H1 (cell line): ENCODE results near the gene SLC23A3. TPM values are rescaled to one million over a fixed set of nuclear protein-coding genes. Genes with fewer than 3 reads are reported as not detected.

Experiments used
- CTCF ChIA-PET: fragments of 300-600 bp; sonication (Branson Sonifier 250); formaldehyde crosslinking; loops from one replicate; lab custom pipeline; 2021; ENCODE audit not compliant: partially characterized antibody; lab: Charles Lee
- POLR2A ChIA-PET: fragments of 300-600 bp; sonication (Branson Sonifier 250); formaldehyde crosslinking; loops from one replicate; lab custom pipeline; 2021; ENCODE audit warnings: inconsistent platforms; ENCODE audit not compliant: partially characterized antibody; lab: Charles Lee
- DNase-seq, 2 experiments: peaks; one replicate each; pipeline versions ENCODE4 v3.0.0 to v3.0.0-alpha.2; 2010 to 2022; ENCODE audit warnings: low spot score in 2 of 2, low read depth in 1 of 2, mixed read lengths in 1 of 2
- FAIRE-seq: peaks from 2 replicates; lab custom pipeline; 2011; peaks lifted over from hg19 to GRCh38; lab: Jason Lieb, UNC
- H2AFZ ChIP-seq: 2 replicates; pipeline ENCODE4 v1.8.1; 2012; ENCODE audit warnings: low read length, inconsistent platforms
- H2AK5ac ChIP-seq: 2 replicates; pipeline ENCODE4 v1.6.1; 2013; ENCODE audit warnings: low read depth, low read length
- H2BK120ac ChIP-seq: replicated peaks from 2 replicates; pipeline ENCODE3; 2013; ENCODE audit warnings: low read depth, low read length, inconsistent platforms
- H2BK12ac ChIP-seq: 2 replicates; pipeline ENCODE4 v1.6.1; 2013; ENCODE audit warnings: low read depth, low read length
- H2BK15ac ChIP-seq: 2 replicates; pipeline ENCODE4 v1.6.1; 2013; ENCODE audit warnings: low read length
- H2BK20ac ChIP-seq: 2 replicates; pipeline ENCODE4 v1.6.1; 2013; ENCODE audit warnings: low read length
- H2BK5ac ChIP-seq: 2 replicates; pipeline ENCODE4 v1.6.1; 2013; ENCODE audit warnings: low read depth, low read length
- H3K14ac ChIP-seq: 2 replicates; pipeline ENCODE4 v1.6.1; 2013; ENCODE audit warnings: inconsistent platforms; ENCODE audit not compliant: insufficient read length
- H3K18ac ChIP-seq: 2 replicates; pipeline ENCODE4 v1.6.1; 2013; ENCODE audit warnings: low read length; ENCODE audit errors: extremely low read depth
- H3K23ac ChIP-seq: 2 replicates; pipeline ENCODE4 v1.6.1; 2013; ENCODE audit warnings: inconsistent platforms; ENCODE audit not compliant: insufficient read length
- H3K23me2 ChIP-seq: 2 replicates; pipeline ENCODE4 v1.6.1; 2013; ENCODE audit warnings: low read depth, low read length
- H3K27ac ChIP-seq: 2 replicates; pipeline ENCODE4 v1.6.1; 2011; ENCODE audit warnings: low read depth, low read length, inconsistent platforms
- H3K27me3 ChIP-seq, 4 experiments: replicated peaks in 1 of 4; 1 replicate in 1 of 4; 2 replicates in 3 of 4; pipeline versions ENCODE4 v1.6.1 to v1.8.1; 2011 to 2013; ENCODE audit warnings: low read length in 3 of 4, mild to moderate bottlenecking in 3 of 4, inconsistent platforms in 2 of 4, mixed read lengths in 2 of 4, moderate library complexity in 1 of 4; ENCODE audit not compliant: control insufficient read depth in 3 of 4, insufficient read depth in 3 of 4; ENCODE audit errors: extremely low read depth in 1 of 4
- H3K36me3 ChIP-seq, 4 experiments: 2 replicates each; pipeline versions ENCODE4 v1.6.1 to v1.8.1; 2011 to 2013; ENCODE audit warnings: mild to moderate bottlenecking in 4 of 4, low read length in 3 of 4, moderate library complexity in 2 of 4, control low read depth in 1 of 4, inconsistent platforms in 1 of 4; ENCODE audit not compliant: insufficient read depth in 4 of 4, control insufficient read depth in 2 of 4
- H3K4ac ChIP-seq: replicated peaks from 2 replicates; pipeline ENCODE3; 2013; ENCODE audit warnings: low read length, low read depth, mixed read lengths, inconsistent platforms; ENCODE audit not compliant: insufficient read length
- H3K4me1 ChIP-seq, 4 experiments: replicated peaks in 1 of 4; 1 replicate in 1 of 4; 2 replicates in 3 of 4; pipeline versions ENCODE4 v1.6.1 to v1.8.1; 2011 to 2013; ENCODE audit warnings: low read length in 3 of 4, inconsistent platforms in 2 of 4, mixed read lengths in 1 of 4; ENCODE audit not compliant: insufficient read depth in 4 of 4, control insufficient read depth in 3 of 4
- H3K4me2 ChIP-seq, 2 experiments: 2 replicates each; pipeline versions ENCODE4 v1.6.1 to v1.8.1; 2011 to 2013; ENCODE audit warnings: low read depth in 2 of 2, low read length in 2 of 2, control low read depth in 1 of 2, inconsistent platforms in 1 of 2, mild to moderate bottlenecking in 1 of 2; ENCODE audit not compliant: insufficient read depth in 1 of 2
- H3K4me3 ChIP-seq, 4 experiments: fragments of 200-600, 300-600 bp in 1 of 4; sonication (generic), shearing (Covaris generic), sonication (Bioruptor Twin) in 1 of 4; 2 replicates each; pipeline versions ENCODE4 v1.5.1 to v1.8.1; 2011 to 2016; ENCODE audit warnings: low read length in 4 of 4, low read depth in 3 of 4, control low read depth in 2 of 4, inconsistent platforms in 2 of 4, mild to moderate bottlenecking in 2 of 4, mixed read lengths in 1 of 4, moderate library complexity in 1 of 4; ENCODE audit not compliant: insufficient read depth in 2 of 4; ENCODE audit errors: extremely low read depth in 1 of 4
- H3K56ac ChIP-seq: replicated peaks from 2 replicates; pipeline ENCODE3; 2013; ENCODE audit warnings: low read depth, mild to moderate bottlenecking, mixed read lengths, low read length, inconsistent platforms; ENCODE audit not compliant: insufficient read length
- H3K79me1 ChIP-seq: 2 replicates; pipeline ENCODE4 v1.6.1; 2013; ENCODE audit warnings: low read depth, low read length, control low read depth
- H3K79me2 ChIP-seq, 2 experiments: 2 replicates each; pipeline versions ENCODE4 v1.6.1 to v1.8.1; 2012 to 2013; ENCODE audit warnings: low read length in 2 of 2, mild to moderate bottlenecking in 2 of 2, inconsistent platforms in 1 of 2; ENCODE audit not compliant: insufficient read depth in 2 of 2, control insufficient read depth in 1 of 2
- H3K9ac ChIP-seq, 4 experiments: replicated peaks in 1 of 4; 1 replicate in 1 of 4; 2 replicates in 3 of 4; pipeline versions ENCODE4 v1.6.1 to v1.8.1; 2011 to 2013; ENCODE audit warnings: low read depth in 3 of 4, low read length in 3 of 4, control low read depth in 2 of 4, mild to moderate bottlenecking in 2 of 4, moderate library complexity in 2 of 4, inconsistent platforms in 1 of 4; ENCODE audit errors: extremely low read depth in 1 of 4
- H3K9me3 ChIP-seq, 2 experiments: 2 replicates each; pipeline versions ENCODE4 v1.6.1 to v1.8.1; 2012 to 2013; ENCODE audit warnings: mild to moderate bottlenecking in 2 of 2, moderate library complexity in 2 of 2, control low read depth in 1 of 2, inconsistent platforms in 1 of 2, low read depth in 1 of 2, low read length in 1 of 2, mixed read lengths in 1 of 2; ENCODE audit not compliant: insufficient read depth in 2 of 2
- H4K20me1 ChIP-seq, 2 experiments: replicated peaks in 1 of 2; 2 replicates each; pipeline versions ENCODE3 to v1.8.1; 2011 to 2013; ENCODE audit warnings: inconsistent platforms in 2 of 2, low read length in 2 of 2, mild to moderate bottlenecking in 1 of 2; ENCODE audit not compliant: insufficient read depth in 2 of 2, control insufficient read depth in 1 of 2
- H4K5ac ChIP-seq: 2 replicates; pipeline ENCODE4 v1.6.1; 2013; ENCODE audit warnings: low read length, low read depth, mixed read lengths, inconsistent platforms; ENCODE audit not compliant: insufficient read length
- H4K8ac ChIP-seq: 2 replicates; pipeline ENCODE4 v1.8.0; 2013; ENCODE audit warnings: mild to moderate bottlenecking, moderate library complexity, low read length, inconsistent platforms; ENCODE audit not compliant: insufficient read depth; ENCODE audit errors: extremely low read depth
- H4K91ac ChIP-seq: replicated peaks from 2 replicates; pipeline ENCODE3; 2013; ENCODE audit warnings: low read length, mixed read lengths, inconsistent platforms; ENCODE audit not compliant: insufficient read length
- CBX8 ChIP-seq: fragments of 300-800, 300-1000 bp; sonication (generic); IDR thresholded peaks from 2 replicates; pipeline ENCODE4 v1.7.1; 2016; ENCODE audit warnings: low read depth, low read length, borderline replicate concordance
- CHD1 ChIP-seq: IDR thresholded peaks from 2 replicates; pipeline ENCODE4 v1.6.1; 2012; ENCODE audit warnings: low read depth, low read length, improper control_type of control experiment
- FOSL1 ChIP-seq: IDR thresholded peaks from 2 replicates; pipeline ENCODE4 v1.6.1; 2011; ENCODE audit warnings: mild to moderate bottlenecking, low read depth, low read length, moderate library complexity; ENCODE audit not compliant: insufficient read depth
- HDAC2 ChIP-seq, 2 experiments: fragments of 300-600 bp in 1 of 2; sonication (generic) in 1 of 2; IDR thresholded peaks; 2 replicates each; pipeline ENCODE4 v1.6.1; 2011 to 2012; ENCODE audit warnings: low read depth in 2 of 2, low read length in 2 of 2, mild to moderate bottlenecking in 2 of 2, moderate library complexity in 2 of 2, borderline replicate concordance in 1 of 2, inconsistent platforms in 1 of 2
- KDM1A ChIP-seq: fragments of 200-600, 300-600 bp; sonication (generic); IDR thresholded peaks from 2 replicates; pipeline ENCODE4 v1.7.1; 2016; ENCODE audit warnings: mild to moderate bottlenecking, low read length, borderline replicate concordance
- MAFK ChIP-seq: IDR thresholded peaks from 2 replicates; pipeline ENCODE4 v1.6.1; 2012; ENCODE audit warnings: low read depth, mild to moderate bottlenecking, improper control_type of control experiment, low read length
- NANOG ChIP-seq: IDR thresholded peaks from 2 replicates; pipeline ENCODE4 v1.6.1; 2011; ENCODE audit warnings: low read length, low read depth, mild to moderate bottlenecking, inconsistent platforms; ENCODE audit not compliant: insufficient read depth, poor library complexity, severe bottlenecking
- RXRA ChIP-seq: IDR thresholded peaks from 2 replicates; pipeline ENCODE4 v1.6.1; 2011; ENCODE audit warnings: low read depth, mild to moderate bottlenecking, low read length, moderate library complexity; ENCODE audit not compliant: insufficient read depth
- SIRT6 ChIP-seq: IDR thresholded peaks from one replicate; pipeline ENCODE4 v1.7.1; 2012; ENCODE audit warnings: low read length, inconsistent platforms
- TAF7 ChIP-seq: optimal IDR thresholded peaks from 2 replicates; pipeline ENCODE3; 2011; ENCODE audit warnings: low read depth, mild to moderate bottlenecking, inconsistent platforms, low read length, moderate library complexity, borderline replicate concordance
- WGBS, 2 experiments: shearing (Covaris generic) in 1 of 2; methylation state at CpG; one replicate each; pipeline versions ENCODE4 v1.1.6 to v1.1.7; 2013 to 2015; ENCODE audit warnings: low lambda C conversion rate in 2 of 2, mixed read lengths in 2 of 2, inconsistent platforms in 1 of 2, low coverage in 1 of 2, missing lambda C conversion rate in 1 of 2; ENCODE audit not compliant: insufficient replicate concordance in 2 of 2, insufficient coverage in 1 of 2, insufficient read length in 1 of 2; ENCODE audit errors: extremely low coverage in 1 of 2, missing lambda C conversion rate in 1 of 2; 5-methylcytosine and 5-hydroxymethylcytosine counted together
- polyA plus RNA-seq, 7 experiments: library from polyadenylated mRNA; depleted of rRNA in 3 of 7; stranded (reverse) in 5 of 7; unstranded in 2 of 7; fragments of >200 nt in 5 of 7; fragments of 200-250 nt in 2 of 7; gene quantifications; 1 replicate in 5 of 7; 2 replicates in 1 of 7; 4 replicates in 1 of 7; pipeline versions ENCODE4 v1.2.1 to v1.2.3, GENCODE V29; 2011 to 2013; ENCODE audit warnings: missing spikeins in 2 of 7, mixed read lengths in 2 of 7
- total RNA-seq: library from RNA; stranded (reverse); fragmentation: NEBNext Ultra II Directional; extraction: Animal tissue kit (Norgen Biotek cat#: 25700); gene quantifications from 2 replicates; pipeline ENCODE4 v1.2.1, GENCODE V29; 2021
- TF ChIP-seq, protein P1 (sequence below): IDR thresholded peaks from 2 replicates; pipeline ENCODE4 v1.6.1; 2011; ENCODE audit warnings: low read length, improper control_type of control experiment
- TF ChIP-seq, protein P2 (sequence below): IDR thresholded peaks from 2 replicates; pipeline ENCODE4 v1.6.1; 2011; ENCODE audit warnings: low read depth, mild to moderate bottlenecking, low read length; ENCODE audit not compliant: insufficient read depth

SLC23A3 gene
- total and polyA plus RNA-seq, 2 of the 8 experiments (the other 6 are each of a cell fraction or from before 2014, with no cell fraction given), result 0.35 to 0.84 TPM

DNA sequence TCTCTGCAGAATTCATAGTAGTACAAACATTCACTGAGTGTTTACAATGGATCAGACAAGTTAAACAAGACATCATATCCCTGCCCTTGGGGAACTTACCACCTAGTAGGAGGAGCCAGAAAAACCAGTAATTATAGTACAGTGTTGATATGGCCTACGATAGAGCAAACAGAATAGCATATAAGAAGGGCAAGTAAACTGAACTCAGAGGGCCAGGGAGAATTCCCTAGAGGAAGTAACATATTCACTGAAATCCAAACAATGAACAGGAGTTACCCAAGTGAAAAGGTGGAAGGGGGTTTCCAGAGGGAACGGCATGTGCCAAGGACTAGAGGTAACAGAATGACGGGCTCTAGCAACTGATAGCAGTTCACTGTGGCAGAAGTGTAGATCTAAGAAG lies 43.3 kb downstream of the SLC23A3 start:
- CTCF ChIA-PET, result interaction anchor here (3.9 to 37.2 kb wide), 5 partner anchors 17 to 123 kb away, joined by 19 to 1777 read pairs (median 208); partner anchors contain the start of genes CFAP65 and IHH
- no peak overlapping the region for H4K8ac ChIP-seq
- no peak overlapping the region for H3K18ac ChIP-seq
- H3K4me2 ChIP-seq, result no peak overlapping the region
- H3K4me3 ChIP-seq, result no peak overlapping the region
- no peak overlapping the region for H4K5ac ChIP-seq
- no peak overlapping the region for H2BK120ac ChIP-seq
- H3K4ac ChIP-seq, result no peak overlapping the region
- H3K14ac ChIP-seq, result no peak overlapping the region
- H2BK5ac ChIP-seq, result no peak overlapping the region
- FAIRE-seq (no peak), DNase-seq (no peak)
- no peaks in the 10 kb centered on the region for H3K79me1 ChIP-seq
- H3K23ac ChIP-seq, result no peak overlapping the region
- no peak overlapping the region for H2BK15ac ChIP-seq
- POLR2A ChIA-PET, result no interaction called here
- H3K36me3 ChIP-seq, result no peaks in the 10 kb centered on the region
- H3K79me2 ChIP-seq, result no peaks in the 10 kb centered on the region
- no peak overlapping the region for H3K27ac ChIP-seq
- H2BK12ac ChIP-seq, result no peak overlapping the region
- no peak overlapping the region for H2AK5ac ChIP-seq
- H3K9ac ChIP-seq, result no peak overlapping the region
- WGBS, 2 experiments, result 76% methylated on average over 3 of the region's 3 CpGs; no CpG with 5 or more reads in 1 of the 2 experiments
- no peaks in the 10 kb centered on the region for H3K9me3 ChIP-seq
- no peak overlapping the region for H4K91ac ChIP-seq
- H3K27me3 ChIP-seq, result no peaks in the 10 kb centered on the region
- no peak overlapping the region for H3K56ac ChIP-seq
- H2AFZ ChIP-seq, result no peak overlapping the region
- no peaks in the 10 kb centered on the region; a peak in 2 of 7 replicates for H3K4me1 ChIP-seq
- no peak overlapping the region for H2BK20ac ChIP-seq
- no peaks in the 10 kb centered on the region for H4K20me1 ChIP-seq
- no peaks in the 10 kb centered on the region for H3K23me2 ChIP-seq
- no peak for TF ChIP-seq FOSL1
- no peak for TF ChIP-seq HDAC2 (IDR thresholded peaks at IDR 0.05; ENCODE audit: borderline replicate concordance in 1 of 2, low read depth in 2 of 2, low read length in 2 of 2)
- TF ChIP-seq NANOG, result no peak
- TF ChIP-seq, protein P1, sequence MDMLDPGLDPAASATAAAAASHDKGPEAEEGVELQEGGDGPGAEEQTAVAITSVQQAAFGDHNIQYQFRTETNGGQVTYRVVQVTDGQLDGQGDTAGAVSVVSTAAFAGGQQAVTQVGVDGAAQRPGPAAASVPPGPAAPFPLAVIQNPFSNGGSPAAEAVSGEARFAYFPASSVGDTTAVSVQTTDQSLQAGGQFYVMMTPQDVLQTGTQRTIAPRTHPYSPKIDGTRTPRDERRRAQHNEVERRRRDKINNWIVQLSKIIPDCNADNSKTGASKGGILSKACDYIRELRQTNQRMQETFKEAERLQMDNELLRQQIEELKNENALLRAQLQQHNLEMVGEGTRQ, result no peak
- no peak for TF ChIP-seq CHD1
- no peak for TF ChIP-seq KDM1A
- no peak for TF ChIP-seq TAF7
- no peak for TF ChIP-seq SIRT6
- no peak for TF ChIP-seq CBX8
- no peak for TF ChIP-seq MAFK
- TF ChIP-seq, protein P2, sequence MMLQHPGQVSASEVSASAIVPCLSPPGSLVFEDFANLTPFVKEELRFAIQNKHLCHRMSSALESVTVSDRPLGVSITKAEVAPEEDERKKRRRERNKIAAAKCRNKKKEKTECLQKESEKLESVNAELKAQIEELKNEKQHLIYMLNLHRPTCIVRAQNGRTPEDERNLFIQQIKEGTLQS, result no peak
- no peak for TF ChIP-seq RXRA
